Mucosa of rectum (tissue), 2 donors: ENCODE results near the gene KANSL1L.
A peak's percentile ranks its signal among the peaks of the same experiment; 100 is the strongest.
"Not testable (repeated sequence)": the region's sequence is repeated elsewhere in the genome, so short reads cannot be mapped to it uniquely, and the experiment has no call there.

ENCODE experiments used
- H3K27ac ChIP-seq, 2 donors: one replicate each; pipeline ENCODE4 v1.7.0; 2013; ENCODE audit warnings: inconsistent platforms in 2 of 2, low read depth in 2 of 2, low read length in 2 of 2
- H3K27me3 ChIP-seq, 2 donors: one replicate each; pipeline ENCODE4 v1.7.0; 2013; ENCODE audit warnings: low read length in 2 of 2; ENCODE audit not compliant: control insufficient read depth in 2 of 2, insufficient read depth in 2 of 2
- H3K36me3 ChIP-seq, 2 donors: one replicate each; pipeline ENCODE4 v1.7.0; 2013; ENCODE audit warnings: low read length in 2 of 2; ENCODE audit not compliant: control insufficient read depth in 2 of 2, insufficient read depth in 2 of 2
- H3K4me1 ChIP-seq, 2 donors: one replicate each; pipeline ENCODE4 v1.7.0; 2013; ENCODE audit warnings: low read length in 2 of 2, mild to moderate bottlenecking in 1 of 2; ENCODE audit not compliant: control insufficient read depth in 2 of 2, insufficient read depth in 2 of 2
- H3K4me3 ChIP-seq, 2 donors: one replicate each; pipeline ENCODE4 v1.7.0; 2013; ENCODE audit warnings: low read length in 2 of 2
- H3K9ac ChIP-seq, 2 donors: one replicate each; pipeline ENCODE4 v1.7.0; 2013; ENCODE audit warnings: low read length in 2 of 2, low read depth in 1 of 2, mild to moderate bottlenecking in 1 of 2
- H3K9me3 ChIP-seq, 2 donors: one replicate each; pipeline ENCODE4 v1.7.0; 2013; ENCODE audit warnings: low read length in 2 of 2; ENCODE audit not compliant: control insufficient read depth in 2 of 2
- donor health status: healthy.
- donor health status: Normal muscosa, but diverticular disease.

The KANSL1L gene

DNA sequence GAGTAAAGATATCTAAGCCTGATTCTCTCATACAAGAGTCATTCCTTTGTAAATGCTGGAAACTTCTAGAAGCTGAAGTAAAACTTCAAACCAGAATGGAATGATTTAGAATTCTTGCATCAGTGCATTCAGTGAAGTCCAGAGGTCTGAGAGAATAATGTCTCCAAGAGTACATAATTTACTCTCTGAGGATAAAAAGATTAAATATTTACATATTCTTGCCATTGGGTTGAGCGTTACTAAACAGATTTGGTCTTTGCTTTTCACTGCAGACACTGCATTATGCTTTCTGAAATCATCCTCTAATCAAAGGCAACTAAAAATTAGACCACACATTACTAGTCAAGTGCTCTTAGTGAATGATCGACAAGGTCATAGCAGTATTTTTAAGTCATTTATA lies 26.5 kb upstream of the KANSL1L start:
- H3K9me3 ChIP-seq = no peaks in the 10 kb centered on the region
- H3K27me3 ChIP-seq = peaks cover 2% of the 10 kb centered on the region in 2 donors
- no peak overlapping the region for H3K4me3 ChIP-seq
- H3K9ac ChIP-seq = no peak overlapping the region
- peaks cover 0 to 3% of the 10 kb centered on the region in 2 donors for H3K4me1 ChIP-seq
- no peaks in the 10 kb centered on the region for H3K36me3 ChIP-seq
- H3K27ac ChIP-seq = no peak overlapping the region

- peak overlapping the region in 1 of 2 donors; percentile 2 for H3K9ac ChIP-seq
- H3K27ac ChIP-seq = no peak overlapping the region
- no peaks in the 10 kb centered on the region for H3K9me3 ChIP-seq
- peaks cover 0 to 3% of the 10 kb centered on the region in 2 donors for H3K4me1 ChIP-seq
- no peaks in the 10 kb centered on the region for H3K36me3 ChIP-seq
- H3K4me3 ChIP-seq = peak overlapping the region; percentile 39 to 55
- H3K27me3 ChIP-seq = no peaks in the 10 kb centered on the region
These were observed 24.1 kb upstream of the KANSL1L start for GRCh38 chr2:210195101-210195852.

DNA sequence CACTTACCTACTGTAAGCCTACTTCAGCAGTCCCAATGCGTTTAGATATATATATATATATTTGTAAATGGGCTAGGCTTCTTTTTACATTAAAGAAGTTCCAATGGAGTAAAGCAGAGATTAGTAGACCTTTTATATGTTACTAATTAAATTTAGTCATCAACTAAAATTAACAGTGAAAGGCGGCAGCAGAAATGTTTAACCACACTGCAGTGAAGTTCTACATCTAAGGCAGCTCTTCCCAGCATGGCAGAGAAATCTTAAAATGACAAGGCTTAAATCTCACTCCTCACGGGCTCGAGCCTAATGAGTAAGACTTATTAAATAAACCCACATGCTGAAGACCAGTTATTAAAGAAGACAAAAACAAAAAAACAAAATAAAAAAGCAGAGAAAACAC lies 19.1 kb upstream of the KANSL1L start:
- Histone ChIP-seq H3K9ac (no peak overlapping the region), H3K4me3 (no peak overlapping the region), H3K9me3 (no peaks in the 10 kb centered on the region), H3K36me3 (no peaks in the 10 kb centered on the region), H3K4me1 (peaks cover 0 to 3% of the 10 kb centered on the region in 2 donors), H3K27me3 (no peaks in the 10 kb centered on the region), H3K27ac (no peak overlapping the region)

- no peak overlapping the region for H3K27ac ChIP-seq
- no peaks in the 10 kb centered on the region for H3K9me3 ChIP-seq
- H3K4me3 ChIP-seq = no peak overlapping the region
- no peaks in the 10 kb centered on the region for H3K27me3 ChIP-seq
- H3K9ac ChIP-seq = no peak overlapping the region
- no peaks in the 10 kb centered on the region for H3K36me3 ChIP-seq
- no peaks in the 10 kb centered on the region for H3K4me1 ChIP-seq
These were observed 18.4 kb upstream of the KANSL1L start for GRCh38 chr2:210189452-210190138.

DNA sequence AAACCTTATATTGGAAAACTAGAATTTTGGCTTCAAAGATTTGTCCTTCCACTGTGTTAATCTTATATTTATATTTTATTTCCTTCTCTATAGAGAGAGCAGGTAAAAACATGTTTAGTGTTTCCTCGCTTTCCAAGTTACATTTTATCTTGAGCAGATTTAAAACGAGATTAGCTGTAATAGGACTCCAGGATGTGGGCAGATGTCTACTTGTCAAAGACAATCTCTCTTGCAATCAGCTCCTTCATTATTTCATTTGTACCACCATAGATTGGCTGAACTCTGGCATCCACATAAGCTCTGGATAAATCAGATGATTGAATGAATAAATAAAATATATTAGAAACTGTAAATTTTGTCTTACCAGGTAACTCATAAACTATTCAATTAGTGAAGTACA lies 17.5 kb upstream of the KANSL1L start:
- no peak overlapping the region for H3K27ac ChIP-seq
- H3K36me3 ChIP-seq = no peaks in the 10 kb centered on the region
- no peak overlapping the region for H3K4me3 ChIP-seq

GRCh38 chr2:210188190-210188589 lies 17.0 kb upstream of the KANSL1L start:
- Histone ChIP-seq H3K4me1 (no peaks in the 10 kb centered on the region), H3K27ac (no peak overlapping the region), H3K9ac (no peak overlapping the region), H3K27me3 (no peaks in the 10 kb centered on the region), H3K9me3 (no peaks in the 10 kb centered on the region), H3K36me3 (no peaks in the 10 kb centered on the region), H3K4me3 (no peak overlapping the region)

More for the DNA sequence above, 17.5 kb upstream of the KANSL1L start:
- Histone ChIP-seq H3K27me3 (no peaks in the 10 kb centered on the region), H3K9me3 (no peaks in the 10 kb centered on the region), H3K4me1 (no peaks in the 10 kb centered on the region), H3K9ac (no peak overlapping the region)

GRCh38 chr2:210183936-210184335 lies 12.7 kb upstream of the KANSL1L start:
- not testable (repeated sequence) for H3K36me3 ChIP-seq, H3K4me1 ChIP-seq, H3K9me3 ChIP-seq, H3K27me3 ChIP-seq, H3K9ac ChIP-seq, H3K27ac ChIP-seq, H3K4me3 ChIP-seq

DNA sequence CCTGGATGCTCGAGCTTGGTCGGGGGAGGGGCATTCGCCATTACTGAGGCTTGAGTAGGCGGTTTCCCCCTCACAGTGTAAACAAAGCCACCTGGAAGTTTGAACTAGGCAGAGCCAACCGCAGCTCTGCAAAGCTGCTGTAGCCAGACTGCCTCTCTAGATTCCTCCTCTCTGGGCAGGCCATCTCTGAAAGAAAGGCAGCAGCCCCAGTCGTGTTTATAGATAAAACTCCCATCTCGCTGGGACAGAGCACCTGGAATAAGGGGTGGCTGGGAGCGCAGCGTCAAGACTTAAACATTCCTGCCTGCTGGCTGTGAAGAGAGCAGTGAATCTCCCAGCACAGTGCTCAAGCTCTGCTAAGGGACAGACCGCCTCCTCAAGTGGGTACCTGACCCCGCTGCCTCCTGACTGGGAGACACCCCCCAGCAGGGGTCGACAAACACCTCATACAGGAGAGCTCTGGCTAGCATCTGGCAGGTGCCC lies 10.4 kb upstream of the KANSL1L start:
- not testable (repeated sequence) for H3K9ac ChIP-seq, H3K4me1 ChIP-seq, H3K4me3 ChIP-seq, H3K9me3 ChIP-seq, H3K27ac ChIP-seq, H3K27me3 ChIP-seq, H3K36me3 ChIP-seq

- not testable (repeated sequence) for H3K4me3 ChIP-seq, H3K9me3 ChIP-seq, H3K27ac ChIP-seq, H3K9ac ChIP-seq, H3K4me1 ChIP-seq, H3K36me3 ChIP-seq, H3K27me3 ChIP-seq
These were observed 9.9 kb upstream of the KANSL1L start for GRCh38 chr2:210181033-210181605.

DNA sequence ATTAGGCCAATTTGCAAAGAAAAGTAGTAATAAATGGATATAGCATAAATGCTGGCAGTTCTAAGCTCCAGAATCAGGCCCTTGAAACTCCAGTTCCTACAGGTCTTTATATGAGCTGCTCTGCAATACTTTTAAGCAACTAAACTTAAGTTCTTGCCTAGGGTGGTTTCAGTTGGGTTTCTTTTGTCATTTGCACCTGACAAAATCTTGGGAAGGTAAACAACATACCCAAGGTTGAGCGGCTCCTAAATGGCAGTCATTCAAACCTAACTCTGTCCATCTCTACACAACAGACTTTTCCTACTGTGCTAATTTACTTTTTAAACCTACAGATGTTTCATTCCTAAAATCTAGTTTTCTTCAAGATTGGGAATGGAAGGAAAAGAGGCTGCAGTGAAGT lies 9.3 kb upstream of the KANSL1L start:
- Histone ChIP-seq H3K9me3 (no peaks in the 10 kb centered on the region), H3K4me3 (no peak overlapping the region), H3K4me1 (no peaks in the 10 kb centered on the region), H3K9ac (no peak overlapping the region), H3K36me3 (no peaks in the 10 kb centered on the region), H3K27me3 (no peaks in the 10 kb centered on the region), H3K27ac (no peak overlapping the region)
